DMS53 treated with DMSO at 0.1 percent for 48 hours (cell line): Measurements from ENCODE around the gene GATC.
A peak's percentile ranks its signal among the peaks of the same experiment; 100 is the strongest.

Source experiments
- DNase-seq: peaks from one replicate; lab custom pipeline; 2025; ENCODE audit not compliant: unreplicated experiment; lab: John Stamatoyannopoulos, UW

The GATC gene

GRCh38 chr12:120495731-120496412 is 49.6 kb downstream of the GATC start, which contains the start of gene DYNLL1:
TSS of gene DYNLL1 (plus strand) at chr12:120496113. CDS start at chr12:120496422, 309 bp downstream.
- peak; percentile 96 for DNase-seq

- peak; percentile 36 for DNase-seq
These were observed 50.4 kb downstream of the GATC start for GRCh38 chr12:120496413-120497340.

- DNase-seq = no peak
These were observed 51.4 kb downstream of the GATC start for GRCh38 chr12:120497524-120498150.

GRCh38 chr12:120498870-120499515 is 52.7 kb downstream of the GATC start:
- no peak for DNase-seq

GRCh38 chr12:120500581-120500980 is 54.3 kb downstream of the GATC start:
- DNase-seq = no peak

- DNase-seq = no peak
These were observed 58.3 kb downstream of the GATC start for GRCh38 chr12:120504587-120504986.

GRCh38 chr12:120508537-120508936 is 62.3 kb downstream of the GATC start:
- DNase-seq = no peak
